Forelimb muscle (tissue), 1 donor: ENCODE data around the gene SMAD2. TPM values are rescaled to one million over a fixed set of nuclear protein-coding genes. Genes with fewer than 3 reads are reported as not detected.
"Not testable (repeated sequence)": the region's sequence is repeated elsewhere in the genome, so short reads cannot be mapped to it uniquely, and the experiment has no call there.

Experiments
- DNase-seq: peaks from one replicate; pipeline ENCODE4 v3.0.0-alpha.2; 2013; ENCODE audit warnings: low read depth
- polyA plus RNA-seq: library from polyadenylated mRNA; unstranded; fragments of 120-200 nt; gene quantifications from one replicate; pipeline ENCODE4 v1.2.1, GENCODE V29; 2013; ENCODE audit not compliant: insufficient read length

Gene SMAD2
- 63.9 TPM for polyA plus RNA-seq

DNA sequence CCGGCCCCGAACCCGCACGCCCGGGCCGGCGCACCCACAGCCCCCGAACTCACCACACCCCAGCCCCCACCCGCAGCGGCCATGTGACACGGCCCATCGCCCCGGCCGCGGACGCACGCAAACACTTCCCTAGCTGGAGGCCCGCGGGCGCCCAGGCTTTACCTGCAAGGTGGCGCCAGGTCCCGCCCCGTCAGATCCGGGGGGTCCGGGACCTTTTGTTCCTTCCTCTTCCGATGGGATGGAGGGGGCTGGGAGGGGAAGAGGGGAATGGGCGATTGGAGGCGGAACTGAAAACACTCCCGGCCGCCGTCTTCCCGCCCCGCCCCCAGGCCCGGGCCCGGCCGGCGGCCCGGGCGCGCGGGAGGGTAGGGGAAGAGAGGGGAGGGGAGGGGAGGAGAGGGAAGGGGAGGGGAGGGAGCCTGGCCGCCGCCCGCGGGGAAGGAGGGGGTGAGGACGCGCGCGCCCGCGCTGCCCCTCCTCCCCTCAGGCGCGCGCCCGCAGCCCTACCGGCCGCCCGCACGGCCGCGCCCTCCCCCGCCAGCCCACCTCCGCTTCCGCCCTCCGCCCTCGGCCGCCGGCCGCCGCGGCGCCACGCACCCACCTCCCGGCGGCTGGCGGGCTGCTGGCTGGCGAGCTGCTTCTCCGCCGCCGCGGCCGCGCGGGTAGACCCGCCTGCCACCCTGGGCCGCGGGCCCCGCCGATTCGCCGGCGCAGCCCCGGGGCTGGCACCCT is at the start of gene SMAD2:
Gene SMAD2 (minus strand): TSS at position 461 of the 732 bp plus-strand sequence. CDS start 33,903 bp downstream, outside the sequence.
- DNase-seq = no peak

DNA sequence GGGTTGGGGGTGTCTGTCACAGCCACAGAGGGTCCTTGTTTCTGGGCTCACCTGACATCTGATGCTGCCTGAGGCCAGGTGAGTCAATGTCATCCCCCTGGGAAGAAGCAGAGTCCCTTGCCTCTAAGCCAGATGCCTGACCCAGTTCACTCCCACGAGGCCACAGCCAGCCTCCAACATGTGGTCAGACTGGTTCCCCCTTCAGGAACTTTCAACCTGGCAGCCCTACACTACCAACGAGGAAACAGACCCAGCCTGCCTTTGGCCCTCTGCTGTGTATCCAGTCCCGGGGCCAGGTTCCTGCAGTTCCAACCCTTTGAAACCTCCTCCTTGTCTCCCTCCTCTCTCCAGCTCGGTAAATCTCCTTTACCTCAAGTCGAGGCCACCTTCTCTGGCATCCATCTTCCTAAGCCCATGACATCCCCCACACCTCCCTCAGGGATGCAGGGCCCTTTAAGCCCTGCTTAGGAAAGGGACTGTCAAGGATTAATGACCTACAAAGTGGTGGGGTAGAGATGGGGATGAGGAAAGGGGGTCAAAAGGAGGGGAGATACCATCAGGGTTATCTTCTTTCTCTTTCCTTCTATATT is 49.2 kb upstream of the SMAD2 start:
- no peak for DNase-seq

DNA sequence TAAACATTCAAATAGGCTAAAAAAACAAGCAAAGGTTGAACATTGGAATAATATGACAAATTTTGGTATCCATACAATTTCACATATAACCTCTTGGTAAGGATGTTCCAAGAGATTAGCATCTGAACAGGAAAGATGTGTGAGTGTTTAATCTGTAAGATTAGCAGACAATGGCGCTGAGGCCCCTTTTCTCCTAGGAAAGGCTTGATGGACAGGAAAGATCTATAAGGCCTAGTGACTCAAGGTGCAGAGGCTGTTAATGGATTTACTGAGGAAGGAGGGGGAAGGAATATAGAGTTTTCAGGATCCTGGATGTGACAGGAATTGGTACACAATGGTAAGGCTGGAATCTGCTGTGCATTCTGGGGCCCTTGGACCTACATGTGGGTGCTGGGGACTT is 48.1 kb upstream of the SMAD2 start:
- no peak for DNase-seq

DNA sequence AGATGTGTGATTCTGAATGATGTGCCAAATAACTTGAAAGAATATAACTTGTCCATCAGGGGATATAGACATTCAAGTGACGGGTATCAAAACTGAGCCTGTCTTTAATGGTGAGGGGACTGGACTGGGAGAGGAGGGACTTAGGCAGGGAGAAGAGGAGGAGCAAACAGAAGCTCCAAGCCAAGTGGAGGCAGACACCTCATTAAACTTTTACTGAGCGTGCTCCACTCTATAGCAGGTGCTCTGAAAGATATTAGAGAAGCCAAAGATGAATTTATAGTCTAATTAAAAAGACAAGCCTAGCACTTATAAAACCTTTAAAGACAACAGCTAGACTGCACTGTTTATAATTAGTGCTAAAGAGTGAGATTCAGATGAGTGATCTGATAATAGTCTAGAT is 47.7 kb upstream of the SMAD2 start:
- DNase-seq = no peak

DNA sequence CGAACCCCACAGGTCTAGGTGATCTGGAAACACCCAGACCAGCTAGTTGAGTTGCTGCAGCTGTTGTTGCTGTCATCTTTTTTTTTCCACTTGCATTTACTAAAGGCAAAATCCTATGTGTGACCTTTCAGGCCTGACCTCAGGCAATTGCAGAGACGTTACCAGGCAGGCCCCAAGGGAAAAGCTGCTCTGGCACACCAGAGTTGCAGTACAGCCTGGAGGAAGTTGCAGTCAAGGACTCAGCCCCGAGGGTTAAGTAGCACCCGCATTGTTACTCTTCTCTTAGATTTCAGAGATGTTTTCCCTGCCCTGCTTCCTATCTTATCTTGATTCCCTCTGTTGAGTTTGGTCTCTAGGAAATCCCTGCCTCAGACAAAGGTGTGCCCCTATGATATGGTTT is 45.2 kb upstream of the SMAD2 start:
- DNase-seq = no peak

DNA sequence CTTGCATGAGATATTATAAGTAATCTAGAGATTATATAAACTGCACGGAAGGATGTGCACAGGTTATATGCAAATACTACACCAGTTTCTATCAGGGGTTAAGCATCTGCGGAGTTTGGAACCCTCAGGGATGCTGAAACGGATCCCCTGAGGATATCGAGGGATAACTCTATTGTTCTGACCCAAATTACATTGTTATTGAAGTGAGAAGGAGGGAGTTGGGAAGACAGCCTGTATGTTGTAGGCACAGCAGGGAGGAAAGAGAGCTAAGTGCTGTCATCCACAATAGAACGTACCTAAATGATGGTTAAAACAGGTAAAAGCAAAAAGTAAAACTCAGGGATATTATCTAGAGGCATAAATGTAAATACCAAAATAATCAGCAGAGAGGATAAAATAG is 44.6 kb upstream of the SMAD2 start:
- no peak for DNase-seq

DNA sequence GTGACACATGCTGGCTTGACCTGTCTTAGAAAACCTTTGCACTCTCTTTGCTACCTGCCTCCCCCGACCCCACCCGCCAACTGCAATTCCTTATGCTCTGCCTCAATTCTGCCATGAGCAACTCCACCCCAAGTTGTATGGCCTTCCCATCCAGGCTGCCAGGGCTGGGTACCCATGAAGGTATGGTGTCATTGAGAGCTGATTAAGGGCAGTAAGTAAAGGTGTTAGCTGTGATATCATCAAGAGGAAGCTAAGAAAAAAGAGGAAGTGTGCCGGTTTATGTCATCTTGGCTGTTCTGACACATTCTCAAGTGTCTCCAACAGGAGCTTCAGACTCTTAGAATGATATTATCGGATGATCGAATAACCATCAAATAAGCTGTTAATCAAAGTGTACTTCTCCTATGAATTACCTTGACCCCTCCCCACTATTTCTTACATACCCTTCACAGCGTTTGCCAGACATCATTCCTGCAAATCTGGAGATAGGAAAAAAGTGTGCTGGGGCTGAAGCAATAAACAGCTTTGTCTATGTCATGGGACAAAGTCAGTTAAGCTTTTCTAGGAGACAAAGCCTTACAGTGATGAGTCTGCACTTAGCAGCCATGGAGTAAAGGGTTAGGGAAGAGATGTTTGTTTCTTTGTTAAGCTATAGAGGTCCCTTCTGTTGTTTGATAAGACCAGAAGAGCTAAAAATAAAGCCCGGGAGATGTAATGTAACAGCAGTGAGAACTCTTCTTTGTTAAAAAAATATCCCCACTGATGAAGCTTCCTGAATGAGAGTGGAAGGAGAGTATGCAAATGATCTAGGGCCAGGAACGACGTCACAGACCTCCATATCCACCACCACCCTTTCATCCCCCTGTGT is 40.4 kb upstream of the SMAD2 start:
- no peak for DNase-seq

DNA sequence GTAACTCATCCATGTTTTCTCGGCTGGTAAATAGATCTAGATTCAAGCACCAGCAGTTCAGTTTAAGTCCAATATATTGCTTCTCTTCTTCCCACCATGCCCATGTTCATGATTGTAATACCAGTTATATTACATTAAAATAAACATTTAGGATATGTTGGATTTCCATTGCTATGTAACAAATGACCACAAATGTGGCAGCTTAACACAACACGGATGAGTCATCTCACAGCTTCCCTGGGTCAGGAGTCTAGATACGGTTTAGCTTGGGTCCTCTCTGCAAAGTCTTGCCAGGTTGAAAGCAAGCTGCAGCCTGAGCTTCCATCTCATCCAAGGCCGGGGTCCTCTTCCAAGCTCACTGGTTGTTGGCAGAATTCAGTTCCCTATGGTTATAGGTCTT is 39.4 kb upstream of the SMAD2 start:
- no peak for DNase-seq

DNA sequence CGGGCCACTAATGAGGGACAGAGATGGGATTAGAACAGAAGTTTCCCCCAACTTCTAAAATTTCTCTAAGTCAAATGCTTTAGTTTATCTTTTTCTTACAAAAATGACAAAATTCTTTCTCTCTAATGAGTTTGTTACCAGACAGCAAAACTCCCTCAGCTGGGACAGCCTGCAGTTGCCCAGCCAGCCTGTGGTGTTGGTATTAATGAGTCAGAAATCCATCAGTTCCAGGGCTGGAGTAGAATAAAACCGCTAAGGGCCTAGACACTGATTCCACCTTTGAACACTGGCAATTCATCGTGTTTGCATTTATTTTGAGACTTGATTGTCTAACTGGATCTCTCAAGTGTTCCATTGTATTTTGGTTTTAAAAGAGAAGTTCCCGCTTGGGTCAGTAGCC is 38.3 kb upstream of the SMAD2 start:
- no peak for DNase-seq

DNA sequence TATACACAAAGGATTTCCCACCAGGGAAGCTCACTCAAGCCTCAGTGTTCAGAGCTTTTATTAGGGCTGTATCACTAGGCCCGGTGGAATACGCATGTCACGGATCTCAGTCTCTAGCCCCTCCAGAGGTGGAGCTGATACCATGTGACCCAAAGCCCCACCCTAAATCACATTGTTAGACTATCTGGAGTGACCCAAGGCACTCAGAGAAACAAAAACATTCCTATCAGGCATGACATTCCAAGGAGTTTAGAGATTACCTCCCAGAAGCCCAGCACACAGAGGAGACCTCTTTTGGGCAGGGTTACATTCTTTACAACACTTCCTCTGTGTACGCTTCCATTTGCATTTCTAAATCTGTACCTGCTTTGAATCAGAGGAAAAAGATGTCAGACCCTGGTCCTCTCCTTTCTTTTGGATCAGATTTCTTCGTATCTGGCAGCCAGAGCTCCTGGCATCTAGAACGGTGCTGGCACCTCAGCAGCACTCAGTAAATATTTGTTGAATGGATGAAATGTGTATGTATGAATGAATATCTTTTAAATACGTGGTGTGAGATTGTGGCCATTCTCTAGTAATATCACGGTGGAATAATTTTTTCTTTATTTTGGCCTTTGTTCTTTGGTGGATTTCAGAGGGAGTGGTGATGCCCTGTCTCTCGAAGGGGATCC is 37.7 kb upstream of the SMAD2 start:
- DNase-seq = no peak

DNA sequence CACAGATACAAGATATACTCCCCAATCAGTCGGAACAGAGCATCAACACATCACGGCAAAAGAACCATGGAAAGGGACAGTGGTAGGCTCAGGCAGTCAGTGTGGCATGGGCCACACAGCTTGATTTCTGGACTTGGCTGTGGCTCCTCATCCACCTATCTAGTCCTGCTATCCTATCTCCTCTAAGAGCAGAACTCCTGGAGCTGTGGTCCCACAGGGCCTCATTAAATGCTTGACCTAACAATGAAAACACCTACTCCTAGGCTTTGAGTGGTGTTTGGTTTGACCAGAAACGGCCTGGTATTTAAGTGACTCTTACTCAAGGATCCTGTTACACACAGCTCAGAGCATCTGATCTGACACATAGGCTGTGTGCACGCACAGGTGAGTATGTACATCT is 33.6 kb upstream of the SMAD2 start:
- no peak for DNase-seq

DNA sequence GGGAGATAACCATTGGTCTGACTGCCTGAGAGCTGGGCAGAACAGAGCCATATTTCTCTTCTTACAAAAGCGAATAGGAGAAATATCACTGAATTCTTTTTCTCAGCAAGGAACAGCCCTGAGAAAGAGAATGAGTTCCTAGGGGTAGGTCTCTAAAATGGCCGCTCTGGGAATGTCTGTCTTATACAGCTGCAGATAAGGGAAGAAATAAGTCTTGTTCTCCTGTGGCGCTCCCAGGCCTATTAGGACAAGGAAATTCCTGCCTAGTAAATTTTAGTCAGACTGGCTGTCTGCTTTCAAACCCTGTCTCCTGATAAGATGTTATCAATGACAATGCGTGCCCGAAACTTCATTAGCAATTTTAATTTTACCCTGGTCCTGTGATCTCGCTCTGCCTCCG is 30.5 kb upstream of the SMAD2 start:
- DNase-seq = not testable (repeated sequence)

DNA sequence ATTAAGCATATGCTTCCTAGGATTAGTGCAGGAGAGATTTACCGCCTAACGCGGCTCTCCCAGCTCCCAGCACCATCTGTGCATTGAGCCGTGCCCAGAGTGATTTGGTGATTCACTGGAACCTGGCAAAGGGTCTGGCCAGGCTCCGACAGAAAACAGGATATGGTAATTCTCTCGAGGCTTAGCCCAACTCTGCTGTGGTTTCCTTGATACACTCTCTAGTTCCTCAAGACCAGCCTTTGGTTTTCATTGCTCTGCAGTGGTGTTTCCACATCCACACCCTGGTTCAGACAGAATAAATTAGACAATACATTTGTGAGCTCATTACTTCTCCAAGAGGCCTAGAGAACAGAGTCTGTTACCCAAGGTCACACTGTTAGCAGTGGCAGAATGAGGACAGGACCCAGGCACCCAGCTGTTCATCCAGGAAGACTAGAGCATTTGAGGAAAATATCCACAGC is 23.0 kb upstream of the SMAD2 start:
- DNase-seq = no peak

DNA sequence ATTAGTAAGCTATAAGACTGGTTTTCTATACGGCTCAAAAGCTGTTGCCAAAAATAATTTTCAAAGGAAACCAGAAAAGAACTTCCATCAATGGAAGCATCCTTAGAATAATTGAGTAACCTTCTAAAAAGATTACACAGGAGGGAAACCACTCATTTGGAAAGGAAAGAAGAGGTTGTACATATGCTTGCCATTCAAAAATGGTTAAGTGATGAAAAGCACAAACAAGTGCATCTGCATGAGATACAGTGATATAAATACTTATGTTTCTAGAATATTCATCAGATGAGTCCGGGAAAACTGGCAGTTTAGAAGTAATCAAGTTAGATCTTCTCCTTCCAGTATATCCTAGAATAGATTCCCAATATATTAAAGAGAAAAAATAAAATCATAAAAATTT is 20.1 kb upstream of the SMAD2 start:
- no peak for DNase-seq

DNA sequence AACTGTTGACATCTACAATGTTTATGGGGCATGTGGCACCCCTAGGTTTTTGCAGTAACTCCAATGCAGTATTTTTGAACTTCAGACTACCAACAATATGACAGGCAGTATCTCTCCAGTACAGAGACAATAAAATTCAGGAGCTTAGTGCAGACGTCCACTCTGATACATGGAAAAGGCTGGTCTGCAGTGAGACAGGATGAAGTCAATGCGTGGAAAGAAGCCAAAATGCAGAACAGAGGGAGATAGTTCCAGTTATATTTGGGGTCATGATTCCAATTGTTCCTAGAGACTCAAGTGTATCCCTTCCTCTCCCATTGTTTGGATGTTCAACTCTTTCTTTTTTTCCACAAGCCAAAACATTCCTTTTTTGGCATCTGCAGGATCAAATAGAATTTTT is 18.7 kb upstream of the SMAD2 start:
- DNase-seq = no peak

DNA sequence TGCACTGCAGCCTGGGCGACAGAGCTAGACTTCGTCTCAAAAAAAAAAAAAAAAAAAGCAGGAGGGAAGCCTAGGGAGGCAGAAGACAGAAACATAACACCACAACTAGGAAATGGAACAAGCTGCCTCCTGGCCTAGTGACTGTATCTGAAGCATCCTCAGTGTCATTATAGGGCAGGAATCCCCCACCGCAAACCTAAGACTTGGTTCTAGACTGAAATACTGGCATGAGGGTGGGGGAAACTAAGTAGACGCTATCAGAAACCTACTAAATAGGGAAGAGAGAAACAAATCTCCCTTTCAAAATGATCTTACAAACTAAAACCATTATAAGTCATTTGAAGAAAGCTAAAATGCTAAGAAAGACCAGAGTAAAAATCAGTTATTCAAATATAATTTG is 16.4 kb upstream of the SMAD2 start:
- no peak for DNase-seq

DNA sequence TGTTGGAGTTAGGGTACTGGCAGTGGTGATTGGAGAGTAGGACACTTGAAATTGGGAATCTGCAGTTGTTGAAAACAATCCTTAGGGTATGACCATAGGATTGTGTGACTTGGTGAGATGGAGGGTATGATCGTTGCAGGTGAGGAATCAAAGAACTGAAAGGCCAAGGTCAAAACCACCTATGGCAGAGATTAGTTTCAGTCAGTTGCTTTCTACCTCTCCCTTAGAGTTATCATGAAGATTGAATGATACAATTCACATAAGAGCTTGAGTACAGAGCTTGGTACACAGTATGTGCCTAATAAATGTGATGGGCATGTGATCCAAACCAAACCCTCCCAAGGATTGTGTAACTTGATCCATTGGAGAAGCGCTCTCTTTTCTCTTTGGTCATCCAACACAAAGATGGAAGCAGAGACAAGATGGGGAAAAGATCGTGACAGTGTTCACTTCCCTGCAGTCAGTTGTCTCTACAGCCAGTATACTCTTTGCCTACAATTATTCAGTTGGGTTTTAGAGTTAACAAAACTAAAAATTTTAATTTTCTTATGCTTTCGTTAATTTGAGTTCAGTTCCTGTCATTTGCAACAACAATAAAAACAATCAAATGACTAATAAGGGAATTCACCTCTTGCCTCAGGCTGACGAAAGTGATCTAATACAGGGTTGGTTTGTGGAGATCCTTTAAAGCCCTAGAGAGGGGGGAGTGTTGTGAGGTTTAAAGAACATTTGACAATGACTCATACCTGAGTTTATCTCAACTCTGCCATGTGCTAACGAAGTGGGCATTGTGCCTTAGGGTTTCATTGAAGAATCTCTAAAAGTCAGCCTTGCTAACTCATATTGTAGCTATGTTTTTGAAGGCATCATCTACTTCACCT is 14.8 kb upstream of the SMAD2 start:
- no peak for DNase-seq

DNA sequence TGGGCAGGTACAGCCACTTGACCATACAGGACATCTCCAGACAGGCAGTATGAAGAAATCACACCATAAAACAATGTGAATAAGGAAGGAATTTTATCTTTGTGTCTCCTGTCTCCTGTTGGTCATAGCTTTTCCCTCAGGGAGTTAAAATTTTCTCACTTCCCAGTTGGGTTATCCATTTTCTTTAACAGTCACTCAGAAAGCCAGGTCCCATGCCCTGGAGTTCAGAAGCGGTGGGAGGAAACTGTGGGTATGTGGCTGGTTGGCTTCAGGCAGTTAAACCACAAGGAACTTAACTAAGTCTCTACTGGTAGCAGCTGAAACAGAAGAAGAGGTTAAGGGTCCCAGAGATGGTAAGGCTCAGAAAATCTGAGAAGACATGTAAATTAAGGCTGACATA is 6.5 kb upstream of the SMAD2 start:
- no peak for DNase-seq

DNA sequence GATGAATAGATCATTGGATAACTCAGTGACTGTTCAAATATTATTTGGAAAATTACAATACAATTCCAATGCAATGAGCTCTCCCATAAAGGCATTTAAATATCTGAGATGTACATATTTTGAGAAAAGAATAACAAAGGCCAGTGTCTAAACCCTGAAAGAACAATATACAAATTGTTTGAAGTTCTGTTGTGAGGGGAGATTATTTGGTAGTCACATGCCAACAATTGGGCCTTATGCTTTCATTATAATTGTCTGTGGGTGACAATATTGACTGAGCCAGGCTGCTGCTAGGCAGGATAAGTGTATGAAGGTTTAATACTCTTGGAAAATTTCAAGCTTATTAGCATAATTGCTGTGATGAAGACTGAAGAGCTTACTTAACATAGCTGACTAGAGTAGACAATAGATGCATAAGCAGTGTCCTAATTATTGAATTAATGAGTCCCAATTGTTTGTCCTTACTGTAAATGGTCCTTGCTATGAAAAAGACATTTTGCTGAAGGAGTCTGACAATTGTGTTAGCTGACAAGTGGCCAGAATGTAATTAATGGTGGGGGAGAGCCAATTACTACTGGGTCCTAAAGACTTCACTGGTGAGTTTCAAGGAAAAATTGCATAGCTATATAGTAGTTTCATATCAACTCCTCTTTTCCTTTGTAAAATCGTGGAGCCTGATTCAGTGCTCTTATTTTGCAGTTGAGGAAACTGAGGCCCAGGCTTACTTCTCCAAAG is 5.0 kb upstream of the SMAD2 start:
- no peak for DNase-seq

DNA sequence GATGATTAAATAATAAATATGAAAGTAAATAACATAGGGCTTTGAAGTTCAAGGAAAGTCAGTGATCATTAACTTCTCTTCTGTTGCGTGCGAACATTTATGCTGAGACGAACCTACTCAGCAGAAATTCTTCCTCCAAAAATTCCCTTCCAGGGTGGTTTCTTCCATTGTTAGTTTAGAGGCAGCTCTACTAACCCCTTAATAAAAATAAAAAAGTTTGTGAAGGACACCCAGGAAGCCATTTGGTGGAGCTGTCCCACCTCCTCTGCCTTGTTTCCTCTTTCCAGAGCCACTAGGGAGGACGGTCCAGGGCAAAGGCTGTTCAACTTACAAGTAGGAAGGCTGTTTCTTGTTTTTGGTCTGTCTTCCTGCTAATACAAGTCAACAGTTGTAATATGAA is 2.1 kb upstream of the SMAD2 start:
- no peak for DNase-seq
